Hematopoietic multipotent progenitor cell treated with erythropoietin and hydrocortisone succinate and interleukin-3 and kit ligand, for 15 days (in vitro differentiated cells): ENCODE results near the gene SPR.

ENCODE experiments used
- DNase-seq: peaks from one replicate; pipeline ENCODE4 v3.0.0-alpha.2; 2015; ENCODE audit warnings: low spot score

Gene SPR

GRCh38 chr2:72932045-72932740 is 45.0 kb downstream of the SPR start:
- no peak for DNase-seq

GRCh38 chr2:72932805-72933204 is 45.6 kb downstream of the SPR start:
- DNase-seq: no peak

- DNase-seq: no peak
Observed at GRCh38 chr2:72933207-72933606, 46.0 kb downstream of the SPR start.

- no peak for DNase-seq
Observed at GRCh38 chr2:72933646-72934151, 46.5 kb downstream of the SPR start.

GRCh38 chr2:72934683-72935610 is 47.7 kb downstream of the SPR start:
- DNase-seq: no peak

- no peak for DNase-seq
Observed at GRCh38 chr2:72935611-72935957, 48.4 kb downstream of the SPR start.

DNA sequence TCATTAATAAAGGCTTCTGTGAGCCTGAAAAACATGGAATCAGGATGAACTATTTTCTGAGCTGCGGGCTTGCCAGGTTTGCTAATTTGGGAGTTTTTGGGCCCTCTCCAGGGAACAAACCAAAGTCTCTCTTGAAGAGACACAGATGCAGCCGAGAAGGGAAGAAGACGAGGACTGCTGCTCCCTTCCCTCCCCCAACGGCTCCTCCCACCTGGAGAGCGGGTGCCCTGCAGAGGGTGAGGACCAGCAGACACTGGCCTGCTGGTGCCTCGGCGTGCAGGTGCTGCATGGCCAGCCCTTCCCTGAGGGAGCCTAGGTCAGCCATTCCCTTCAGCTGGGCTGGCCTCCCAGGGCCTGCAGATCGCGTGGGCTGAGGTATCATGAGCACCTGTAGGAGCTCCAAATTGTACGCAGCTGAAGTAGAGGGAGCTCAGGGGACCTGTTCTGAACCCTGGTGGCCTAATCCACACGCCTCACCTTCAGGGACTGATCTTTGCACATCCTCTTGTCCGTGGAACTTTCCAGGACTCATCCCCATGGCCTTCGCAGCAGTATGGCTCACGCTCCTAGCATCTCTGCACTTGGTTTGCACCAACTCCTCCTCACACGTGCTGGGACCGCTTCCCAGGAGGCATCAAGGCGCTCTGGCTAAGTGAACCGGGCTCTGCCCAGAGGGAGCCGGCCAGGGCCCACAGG is 49.6 kb downstream of the SPR start:
- DNase-seq: no peak

- no peak for DNase-seq
Observed at GRCh38 chr2:72937356-72937669, 50.1 kb downstream of the SPR start.

DNA sequence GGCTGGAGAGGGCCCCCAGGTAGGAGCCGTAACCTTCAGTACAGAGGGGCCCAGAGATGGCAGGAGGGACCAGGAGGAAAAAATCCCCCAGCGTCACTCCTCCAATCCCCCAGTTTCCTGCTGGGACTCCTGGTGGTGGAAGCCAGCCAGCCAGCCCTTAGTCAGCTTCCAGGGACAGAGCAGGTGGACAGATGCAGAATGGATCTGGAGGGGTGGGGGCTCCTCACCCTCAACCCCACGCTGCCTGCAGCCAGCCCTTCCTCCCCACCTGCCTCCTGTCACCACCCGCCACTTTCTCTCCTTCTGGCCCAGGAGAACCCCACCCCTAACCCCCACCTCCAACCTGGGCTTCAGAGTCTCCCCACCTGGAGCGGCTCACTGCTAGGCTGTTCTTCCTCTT is 51.2 kb downstream of the SPR start:
- no peak for DNase-seq

DNA sequence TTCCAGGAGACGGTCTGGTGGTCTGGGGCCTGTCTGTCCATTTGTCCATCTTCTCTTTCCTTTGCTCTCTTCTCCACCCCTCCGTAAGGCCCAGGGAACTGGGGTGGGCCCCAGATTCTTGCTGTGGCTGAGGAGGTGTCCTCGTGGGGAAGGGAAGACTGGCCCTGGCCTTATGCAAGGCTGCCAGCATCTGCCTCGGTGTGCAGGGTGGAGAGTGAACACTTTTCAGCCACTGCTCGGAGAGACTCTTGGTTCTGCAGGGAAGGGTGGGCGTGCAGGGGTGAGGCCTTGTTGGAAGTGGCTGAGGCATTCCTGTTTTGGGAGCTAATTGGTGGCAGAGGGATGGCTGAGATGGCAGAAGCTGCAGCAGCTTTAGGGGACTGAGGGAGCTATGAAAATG is 53.2 kb downstream of the SPR start:
- no peak for DNase-seq

DNA sequence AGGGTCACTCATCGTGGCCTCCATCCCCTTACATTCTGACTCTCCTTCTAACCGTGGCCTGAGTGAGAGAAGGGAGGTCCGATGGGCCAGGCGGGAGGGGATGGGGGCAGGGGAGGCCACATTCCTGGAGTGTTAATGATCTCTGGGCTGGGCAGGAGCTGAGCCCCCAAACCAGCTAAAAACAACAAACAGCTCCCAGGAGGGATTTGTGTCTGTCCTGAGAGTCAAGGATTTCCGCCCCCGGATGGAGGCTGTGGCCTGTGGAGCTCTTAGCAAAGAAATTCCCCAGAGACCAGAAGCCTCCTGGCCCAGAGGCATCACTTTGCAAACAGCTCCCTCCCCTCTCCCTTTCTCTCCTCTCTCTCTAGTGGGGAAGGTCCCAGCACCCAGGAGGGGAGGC is 53.6 kb downstream of the SPR start:
- no peak for DNase-seq
